Testis (tissue), 2 donors: Measurements from ENCODE around the gene TNS1.

Experiments used
- CTCF ChIP-seq, 3 experiments: fragments of 450-650 bp in 2 of 3; fragments of 200-600 bp in 1 of 3; sonication (generic) in 1 of 3; IDR thresholded peaks; one replicate each; pipeline ENCODE4 v1.5.1; 2016 to 2019; ENCODE audit warnings: antibody characterized with exemption in 3 of 3, mild to moderate bottlenecking in 2 of 3, moderate library complexity in 1 of 3
- POLR2A ChIP-seq: fragments of 450-650 bp; IDR thresholded peaks from one replicate; pipeline ENCODE4 v1.6.1; 2017; ENCODE audit warnings: antibody characterized with exemption, mild to moderate bottlenecking, moderate library complexity

GRCh38 chr2:217905395-217905794 lies 97.4 kb downstream of the TNS1 start:
- TF ChIP-seq POLR2A (no peak), CTCF (IDR thresholded peaks at IDR 0.05) (no peak)
